Measurements from ENCODE around the gene ENPP4. TPM values are rescaled to one million over a fixed set of nuclear protein-coding genes. Genes with fewer than 3 reads are reported as not detected.

ENPP4 gene
- total RNA-seq, 1 experiment from 2014 or later, result 0.30 TPM

DNA sequence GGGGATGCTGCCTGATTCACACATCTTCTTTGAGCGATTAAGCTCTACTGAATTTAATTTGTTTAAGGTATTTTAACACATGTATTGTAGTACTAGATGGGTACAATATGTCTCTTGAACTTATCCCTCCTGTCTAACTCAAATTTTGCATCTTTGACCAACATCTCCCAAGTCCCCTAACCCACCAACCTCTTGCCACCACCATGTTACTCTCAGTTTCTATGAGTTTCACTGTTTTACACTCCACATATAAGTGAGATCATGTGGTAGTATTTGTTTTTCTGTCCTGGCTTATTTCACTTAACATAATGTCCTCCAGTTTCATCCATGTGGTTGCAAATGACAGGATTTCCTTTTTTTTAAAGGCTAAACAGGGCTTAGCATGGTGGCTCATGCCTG is 38.7 kb upstream of the ENPP4 start:
- peaks cover 51% of the 10 kb centered on the region for H3K27me3 Mint-ChIP-seq (ENCODE audit: insufficient read depth, unreplicated experiment)

DNA sequence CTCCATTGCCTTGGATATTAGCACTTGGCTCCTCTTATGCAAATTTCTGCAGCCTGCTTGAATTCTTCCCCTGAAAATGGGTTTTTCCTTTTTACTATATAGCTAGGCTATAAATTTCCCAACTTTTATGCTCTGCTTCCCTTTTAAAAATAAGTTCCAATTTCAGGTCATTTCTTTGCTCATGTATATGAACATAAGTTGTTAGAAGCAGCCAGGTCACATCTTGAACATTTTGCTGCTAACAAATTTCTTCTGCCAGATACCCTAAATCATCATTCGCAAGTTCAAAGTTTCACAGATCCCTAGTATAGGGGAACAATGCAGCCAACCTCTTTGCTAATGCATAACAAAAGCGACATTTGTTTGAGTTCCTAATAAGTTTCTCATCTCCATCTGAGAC is 34.5 kb upstream of the ENPP4 start:
- Mint-ChIP-seq H3K27me3 (ENCODE audit: insufficient read depth, unreplicated experiment) (peaks cover 31% of the 10 kb centered on the region), H3K36me3 (ENCODE audit: insufficient read depth, unreplicated experiment) (no peaks in the 10 kb centered on the region), H3K4me3 (ENCODE audit: unreplicated experiment) (no peak overlapping the region), H3K27ac (ENCODE audit: low read depth, unreplicated experiment) (no peak overlapping the region), H3K9me3 (ENCODE audit: unreplicated experiment) (no peaks in the 10 kb centered on the region), H3K4me1 (ENCODE audit: insufficient read depth, unreplicated experiment) (no peaks in the 10 kb centered on the region)
- no peak for DNase-seq (ENCODE audit: unreplicated experiment)
- BruUV-seq (replicated peaks), result no TSS peak
- ChIA-PET POLR2A (no interaction called here), CTCF (no interaction called here)
- TF ChIP-seq, protein P1, sequence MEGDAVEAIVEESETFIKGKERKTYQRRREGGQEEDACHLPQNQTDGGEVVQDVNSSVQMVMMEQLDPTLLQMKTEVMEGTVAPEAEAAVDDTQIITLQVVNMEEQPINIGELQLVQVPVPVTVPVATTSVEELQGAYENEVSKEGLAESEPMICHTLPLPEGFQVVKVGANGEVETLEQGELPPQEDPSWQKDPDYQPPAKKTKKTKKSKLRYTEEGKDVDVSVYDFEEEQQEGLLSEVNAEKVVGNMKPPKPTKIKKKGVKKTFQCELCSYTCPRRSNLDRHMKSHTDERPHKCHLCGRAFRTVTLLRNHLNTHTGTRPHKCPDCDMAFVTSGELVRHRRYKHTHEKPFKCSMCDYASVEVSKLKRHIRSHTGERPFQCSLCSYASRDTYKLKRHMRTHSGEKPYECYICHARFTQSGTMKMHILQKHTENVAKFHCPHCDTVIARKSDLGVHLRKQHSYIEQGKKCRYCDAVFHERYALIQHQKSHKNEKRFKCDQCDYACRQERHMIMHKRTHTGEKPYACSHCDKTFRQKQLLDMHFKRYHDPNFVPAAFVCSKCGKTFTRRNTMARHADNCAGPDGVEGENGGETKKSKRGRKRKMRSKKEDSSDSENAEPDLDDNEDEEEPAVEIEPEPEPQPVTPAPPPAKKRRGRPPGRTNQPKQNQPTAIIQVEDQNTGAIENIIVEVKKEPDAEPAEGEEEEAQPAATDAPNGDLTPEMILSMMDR (IDR thresholded peaks at IDR 0.05; ENCODE audit: unreplicated experiment), result no peak
- intact Hi-C loops (cut with micrococcal nuclease), result no loop called here

More for the DNA sequence above, 38.7 kb upstream of the ENPP4 start:
- H3K4me3 Mint-ChIP-seq (ENCODE audit: unreplicated experiment), result no peak overlapping the region
- no peak for DNase-seq (ENCODE audit: unreplicated experiment)
- no peaks in the 10 kb centered on the region for H3K4me1 Mint-ChIP-seq (ENCODE audit: insufficient read depth, unreplicated experiment)
- BruUV-seq (replicated peaks), result no TSS peak
- intact Hi-C loops (cut with micrococcal nuclease), result loop anchor here (2.0 kb wide), 1 partner anchor 48 kb away; no protein-coding TSS in a partner anchor
- no peaks in the 10 kb centered on the region for H3K36me3 Mint-ChIP-seq (ENCODE audit: insufficient read depth, unreplicated experiment)
- CTCF ChIA-PET, result interaction anchor here (0.6 to 3.0 kb wide), 29 partner anchors 9 to 491 kb away, joined by 3 to 40 read pairs (median 6); partner anchors contain the start of gene ENPP4
- POLR2A ChIA-PET, result no interaction called here
- H3K27ac Mint-ChIP-seq (ENCODE audit: low read depth, unreplicated experiment), result no peak overlapping the region
- TF ChIP-seq, protein P1 (IDR thresholded peaks at IDR 0.05; ENCODE audit: unreplicated experiment), result no peak
- H3K9me3 Mint-ChIP-seq (ENCODE audit: unreplicated experiment), result peaks cover 4% of the 10 kb centered on the region

DNA sequence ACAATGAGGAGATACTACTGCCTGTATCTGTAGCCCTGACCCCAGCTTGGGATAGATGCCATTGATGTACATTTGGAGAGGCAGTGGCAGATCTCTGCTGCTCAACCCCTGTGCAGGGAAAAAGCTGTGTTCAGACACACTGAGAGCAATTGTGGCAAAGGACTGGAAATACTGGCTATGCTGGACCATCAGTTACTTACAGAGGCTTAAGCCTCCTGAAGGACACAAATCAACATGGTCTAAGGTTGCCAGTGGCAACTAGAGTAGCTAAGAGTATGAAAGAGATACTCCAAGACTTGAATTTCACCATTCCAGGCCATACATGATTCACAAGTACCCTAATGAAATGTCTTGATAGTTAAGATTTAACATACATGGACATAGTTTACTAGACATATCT is 32.4 kb upstream of the ENPP4 start:
- intact Hi-C loops (cut with micrococcal nuclease), result no loop called here
- Mint-ChIP-seq H3K36me3 (ENCODE audit: insufficient read depth, unreplicated experiment) (no peaks in the 10 kb centered on the region), H3K4me1 (ENCODE audit: insufficient read depth, unreplicated experiment) (no peaks in the 10 kb centered on the region), H3K27ac (ENCODE audit: low read depth, unreplicated experiment) (no peak overlapping the region), H3K27me3 (ENCODE audit: insufficient read depth, unreplicated experiment) (peaks cover 19% of the 10 kb centered on the region), H3K4me3 (ENCODE audit: unreplicated experiment) (no peak overlapping the region), H3K9me3 (ENCODE audit: unreplicated experiment) (no peaks in the 10 kb centered on the region)
- POLR2A ChIA-PET, result no interaction called here
- CTCF ChIA-PET, result interaction anchor here (0.7 kb wide), 1 partner anchor 101 kb away, joined by 5 read pairs; no protein-coding TSS in a partner anchor
- TF ChIP-seq, protein P1 (IDR thresholded peaks at IDR 0.05; ENCODE audit: unreplicated experiment), result no peak
- BruUV-seq (replicated peaks), result no TSS peak
- no peak for DNase-seq (ENCODE audit: unreplicated experiment)

DNA sequence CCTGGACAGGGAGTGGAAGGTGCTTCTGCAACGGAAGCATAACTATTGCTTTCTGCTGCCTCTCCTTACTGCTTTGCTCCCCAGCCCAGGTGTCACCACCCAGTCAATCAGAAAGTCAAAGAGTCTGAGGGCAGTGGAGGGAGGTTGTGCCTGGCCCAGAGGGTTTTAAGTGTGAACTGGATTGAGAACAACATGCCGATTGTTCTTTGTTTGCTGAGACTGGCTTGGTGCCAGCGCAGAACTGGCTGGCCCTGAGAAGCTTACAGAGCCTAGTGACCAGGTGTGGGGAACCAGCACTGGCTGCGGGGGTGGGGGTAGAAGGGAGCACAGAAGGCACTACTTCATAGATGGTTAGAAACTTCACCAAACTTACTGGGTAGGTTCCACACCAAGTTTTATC is 31.1 kb upstream of the ENPP4 start:
- H3K27ac Mint-ChIP-seq (ENCODE audit: low read depth, unreplicated experiment), result no peak overlapping the region
- POLR2A ChIA-PET, result no interaction called here
- CTCF ChIA-PET, result interaction anchor here (1.2 to 1.3 kb wide), 2 partner anchors 122 to 311 kb away, joined by 3 read pairs; no protein-coding TSS in a partner anchor
- DNase-seq (ENCODE audit: unreplicated experiment), result peak; percentile 25
- no peak overlapping the region for H3K4me3 Mint-ChIP-seq (ENCODE audit: unreplicated experiment)
- no peaks in the 10 kb centered on the region for H3K36me3 Mint-ChIP-seq (ENCODE audit: insufficient read depth, unreplicated experiment)
- H3K9me3 Mint-ChIP-seq (ENCODE audit: unreplicated experiment), result no peaks in the 10 kb centered on the region
- intact Hi-C loops (cut with micrococcal nuclease), result no loop called here
- no peaks in the 10 kb centered on the region for H3K4me1 Mint-ChIP-seq (ENCODE audit: insufficient read depth, unreplicated experiment)
- peaks cover 5% of the 10 kb centered on the region for H3K27me3 Mint-ChIP-seq (ENCODE audit: insufficient read depth, unreplicated experiment)
- TF ChIP-seq, protein P1 (IDR thresholded peaks at IDR 0.05; ENCODE audit: unreplicated experiment), result no peak
- no TSS peak for BruUV-seq (replicated peaks)
